ENCODE data around the gene HLTF. TPM values are rescaled to one million over a fixed set of nuclear protein-coding genes. Genes with fewer than 3 reads are reported as not detected.

HLTF gene
- total RNA-seq, 1 experiment from 2014 or later, result 21.9 TPM

DNA sequence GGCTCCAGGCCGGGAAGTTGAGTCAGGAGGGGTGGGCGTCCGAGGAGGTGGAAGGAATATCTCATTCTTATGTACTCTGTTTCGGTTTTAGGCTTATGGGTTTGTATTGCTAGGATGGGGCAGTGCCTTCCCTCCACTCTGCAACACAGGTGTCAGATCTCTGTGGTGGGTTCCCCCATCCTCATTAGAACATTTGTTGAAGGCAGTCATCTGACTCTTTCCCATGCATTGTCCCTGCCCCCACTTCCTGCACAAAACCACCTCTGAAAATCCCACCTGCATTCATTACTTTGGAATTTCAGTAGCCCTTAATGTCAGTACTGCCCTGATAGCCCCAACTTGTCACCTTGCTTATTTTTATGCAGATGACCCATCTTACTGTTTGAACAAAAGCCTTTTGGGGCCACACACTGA lies 65.5 kb downstream of the HLTF start:
- TF ChIP-seq CTCF (IDR thresholded peaks at IDR 0.05; ENCODE audit: unreplicated experiment), result no peak
- DNase-seq (ENCODE audit: unreplicated experiment), result no peak
- Mint-ChIP-seq H3K9me3 (ENCODE audit: unreplicated experiment) (no peaks in the 10 kb centered on the region), H3K4me3 (ENCODE audit: unreplicated experiment) (no peak overlapping the region), H3K4me1 (ENCODE audit: insufficient read depth, unreplicated experiment) (no peaks in the 10 kb centered on the region), H3K27me3 (ENCODE audit: insufficient read depth, unreplicated experiment) (no peaks in the 10 kb centered on the region), H3K27ac (ENCODE audit: low read depth, unreplicated experiment) (no peak overlapping the region), H3K36me3 (ENCODE audit: insufficient read depth, unreplicated experiment) (peaks cover 10% of the 10 kb centered on the region)
- ChIA-PET POLR2A (interaction anchor here (1.0 kb wide), 1 partner anchor 21 kb away, joined by 5 read pairs; no protein-coding TSS in a partner anchor), CTCF (interaction anchor here (0.7 kb wide), 1 partner anchor 1432 kb away, joined by 3 read pairs; no protein-coding TSS in a partner anchor)
- BruUV-seq (replicated peaks), result no TSS peak
- intact Hi-C loops (cut with micrococcal nuclease), result no loop called here

- ChIA-PET POLR2A (no interaction called here), CTCF (no interaction called here)
- H3K9me3 Mint-ChIP-seq (ENCODE audit: unreplicated experiment), result no peaks in the 10 kb centered on the region
- no peak for DNase-seq (ENCODE audit: unreplicated experiment)
- H3K27ac Mint-ChIP-seq (ENCODE audit: low read depth, unreplicated experiment), result no peak overlapping the region
- peaks cover 10% of the 10 kb centered on the region for H3K36me3 Mint-ChIP-seq (ENCODE audit: insufficient read depth, unreplicated experiment)
- intact Hi-C loops (cut with micrococcal nuclease), result no loop called here
- H3K4me1 Mint-ChIP-seq (ENCODE audit: insufficient read depth, unreplicated experiment), result no peaks in the 10 kb centered on the region
- TF ChIP-seq CTCF (IDR thresholded peaks at IDR 0.05; ENCODE audit: unreplicated experiment), result no peak
- no TSS peak for BruUV-seq (replicated peaks)
- H3K4me3 Mint-ChIP-seq (ENCODE audit: unreplicated experiment), result no peak overlapping the region
- no peaks in the 10 kb centered on the region for H3K27me3 Mint-ChIP-seq (ENCODE audit: insufficient read depth, unreplicated experiment)
Observed at GRCh38 chr3:149020196-149020838, 66.0 kb downstream of the HLTF start.

- ChIA-PET POLR2A (no interaction called here), CTCF (no interaction called here)
- BruUV-seq (replicated peaks), result no TSS peak
- peaks cover 7% of the 10 kb centered on the region for H3K36me3 Mint-ChIP-seq (ENCODE audit: insufficient read depth, unreplicated experiment)
- no peak for TF ChIP-seq CTCF (IDR thresholded peaks at IDR 0.05; ENCODE audit: unreplicated experiment)
- H3K4me1 Mint-ChIP-seq (ENCODE audit: insufficient read depth, unreplicated experiment), result no peaks in the 10 kb centered on the region
- no peak for DNase-seq (ENCODE audit: unreplicated experiment)
- no peaks in the 10 kb centered on the region for H3K27me3 Mint-ChIP-seq (ENCODE audit: insufficient read depth, unreplicated experiment)
- H3K9me3 Mint-ChIP-seq (ENCODE audit: unreplicated experiment), result no peaks in the 10 kb centered on the region
- no peak overlapping the region for H3K27ac Mint-ChIP-seq (ENCODE audit: low read depth, unreplicated experiment)
- intact Hi-C loops (cut with micrococcal nuclease), result no loop called here
- no peak overlapping the region for H3K4me3 Mint-ChIP-seq (ENCODE audit: unreplicated experiment)
Observed at GRCh38 chr3:149019580-149019979, 66.8 kb downstream of the HLTF start.

DNA sequence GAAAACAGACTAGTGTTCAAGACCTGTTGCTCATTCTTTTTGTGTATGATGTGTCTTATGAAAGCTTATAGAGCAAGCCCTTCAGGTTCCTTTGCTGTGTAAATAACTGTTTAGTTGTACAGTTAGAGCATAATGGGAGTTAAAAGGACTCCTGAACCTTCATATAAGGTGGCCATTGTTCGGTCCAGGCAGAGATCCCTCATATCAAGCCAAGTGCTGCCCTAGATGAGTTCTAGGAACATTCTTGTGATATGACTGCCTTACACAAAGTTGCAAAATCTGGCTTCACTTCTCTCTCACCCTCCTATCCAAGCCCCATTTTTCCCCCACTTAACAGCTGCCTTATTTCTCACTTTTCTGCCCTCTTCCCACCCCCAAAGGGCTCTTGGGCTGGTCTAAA lies 68.1 kb downstream of the HLTF start:
- H3K4me3 Mint-ChIP-seq (ENCODE audit: unreplicated experiment), result no peak overlapping the region
- no TSS peak for BruUV-seq (replicated peaks)
- H3K27ac Mint-ChIP-seq (ENCODE audit: low read depth, unreplicated experiment), result no peak overlapping the region
- ChIA-PET POLR2A (no interaction called here), CTCF (interaction anchor here (0.6 to 1.2 kb wide), 2 partner anchors 10 to 65 kb away, joined by 3 read pairs; no protein-coding TSS in a partner anchor)
- no peak for DNase-seq (ENCODE audit: unreplicated experiment)
- H3K4me1 Mint-ChIP-seq (ENCODE audit: insufficient read depth, unreplicated experiment), result no peaks in the 10 kb centered on the region
- no peak for TF ChIP-seq CTCF (IDR thresholded peaks at IDR 0.05; ENCODE audit: unreplicated experiment)
- intact Hi-C loops (cut with micrococcal nuclease), result no loop called here
- no peaks in the 10 kb centered on the region for H3K27me3 Mint-ChIP-seq (ENCODE audit: insufficient read depth, unreplicated experiment)
- H3K9me3 Mint-ChIP-seq (ENCODE audit: unreplicated experiment), result no peaks in the 10 kb centered on the region
- no peaks in the 10 kb centered on the region for H3K36me3 Mint-ChIP-seq (ENCODE audit: insufficient read depth, unreplicated experiment)
